GM12891 (cell line): ENCODE data around the gene NPHP3.

ENCODE experiments used
- PAX5 ChIP-seq: IDR thresholded peaks from 2 replicates; pipeline ENCODE4 v1.6.1; 2011; ENCODE audit warnings: low read length, moderate library complexity, mild to moderate bottlenecking; ENCODE audit not compliant: insufficient read depth, severe bottlenecking
- POLR2A ChIP-seq: IDR thresholded peaks from 2 replicates; pipeline ENCODE4 v1.6.1; 2011; ENCODE audit warnings: low read depth, low read length, control low read depth
- POLR2AphosphoS5 ChIP-seq: IDR thresholded peaks from 2 replicates; pipeline ENCODE4 v1.6.1; 2011; ENCODE audit warnings: low read depth, low read length, control low read depth
- SPI1 ChIP-seq: IDR thresholded peaks from 2 replicates; pipeline ENCODE4 v1.6.1; 2011; ENCODE audit warnings: low read depth, low read length, control low read depth
- TAF1 ChIP-seq: IDR thresholded peaks from 2 replicates; pipeline ENCODE4 v1.6.1; 2011; ENCODE audit warnings: low read depth, low read length, control low read depth

- no peak for TF ChIP-seq POLR2AphosphoS5
- TF ChIP-seq POLR2A = no peak
- no peak for TF ChIP-seq TAF1
- no peak for TF ChIP-seq PAX5
- no peak for TF ChIP-seq SPI1
Observed at GRCh38 chr3:132694991-132695390, 27.2 kb downstream of the NPHP3 start.
